ENCODE measurements around the gene KYNU. TPM values are rescaled to one million over a fixed set of nuclear protein-coding genes. Genes with fewer than 3 reads are reported as not detected.
"Not testable (repeated sequence)": the region's sequence is repeated elsewhere in the genome, so short reads cannot be mapped to it uniquely, and the experiment has no call there.

KYNU gene
- total and polyA plus RNA-seq, 2 of the 13 experiments (the other 11 are each of a cell fraction or from before 2014, with no cell fraction given), result 21.9 to 68.6 TPM

- TF ChIP-seq, protein P1, sequence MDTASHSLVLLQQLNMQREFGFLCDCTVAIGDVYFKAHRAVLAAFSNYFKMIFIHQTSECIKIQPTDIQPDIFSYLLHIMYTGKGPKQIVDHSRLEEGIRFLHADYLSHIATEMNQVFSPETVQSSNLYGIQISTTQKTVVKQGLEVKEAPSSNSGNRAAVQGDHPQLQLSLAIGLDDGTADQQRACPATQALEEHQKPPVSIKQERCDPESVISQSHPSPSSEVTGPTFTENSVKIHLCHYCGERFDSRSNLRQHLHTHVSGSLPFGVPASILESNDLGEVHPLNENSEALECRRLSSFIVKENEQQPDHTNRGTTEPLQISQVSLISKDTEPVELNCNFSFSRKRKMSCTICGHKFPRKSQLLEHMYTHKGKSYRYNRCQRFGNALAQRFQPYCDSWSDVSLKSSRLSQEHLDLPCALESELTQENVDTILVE (CRISPR knock-in tag; IDR thresholded peaks at IDR 0.05), result peak; percentile 79
These were observed 13.9 kb upstream of the KYNU start (continued) for GRCh38 chr2:142863485-142863961.

DNA sequence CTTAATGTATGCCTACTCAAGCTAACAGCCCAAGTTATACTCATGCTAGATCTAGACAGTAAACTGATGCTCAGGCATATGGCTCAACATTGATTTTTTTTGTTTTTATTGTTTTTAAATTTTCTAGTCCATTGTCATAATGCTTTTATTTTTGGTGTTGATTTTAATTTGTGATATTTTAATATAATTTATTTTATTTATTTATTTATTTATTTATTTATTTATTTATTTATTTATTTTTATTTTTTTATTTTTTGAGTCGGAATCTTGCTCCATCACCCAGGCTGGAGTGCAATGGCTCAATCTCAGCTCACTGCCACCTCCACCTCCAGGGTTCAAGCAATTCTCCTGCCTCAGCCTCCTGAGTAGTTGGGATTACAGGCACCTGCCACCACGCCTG lies 12.9 kb upstream of the KYNU start:
- H3K4me2 ChIP-seq (ENCODE audit: low read depth, low read length); H4K20me1 ChIP-seq (ENCODE audit: insufficient read depth, low read length); H3K27ac ChIP-seq (ENCODE audit: extremely low read length, insufficient read depth, low read length); DNase-seq (ENCODE audit: low spot score); H3K9me3 ChIP-seq (ENCODE audit: low read length); intact Hi-C loops (cut with micrococcal nuclease; ENCODE audit: unreplicated experiment); CTCF ChIA-PET (ENCODE audit: low intra/inter-chr PET ratio, low total read pairs); FAIRE-seq; H3K27me3 ChIP-seq (ENCODE audit: control insufficient read depth in 1 of 2, insufficient read depth in 2 of 2, low read length in 2 of 2); H2AFZ ChIP-seq (ENCODE audit: low read length); H3K36me3 ChIP-seq (replicated peaks in 1 of 2; ENCODE audit: control insufficient read depth in 1 of 2, insufficient read depth in 2 of 2, low read length in 2 of 2); H3K79me2 ChIP-seq (ENCODE audit: insufficient read depth, low read length); in situ Hi-C loops (cut with HindIII; ENCODE audit: extremely low pct_ligation_motif_present, low pct_unique_long_range_greater_than_20kb); BruUV-seq (replicated peaks); H3K9ac ChIP-seq (ENCODE audit: insufficient read depth, low read depth, low read length); ATAC-seq; H3K4me3 ChIP-seq (replicated peaks in 1 of 3; ENCODE audit: insufficient read depth in 1 of 3, low read depth in 2 of 3, low read length in 3 of 3): not testable (repeated sequence)
- peaks cover 63% of the 10 kb centered on the region for H3K4me1 ChIP-seq (ENCODE audit: insufficient read depth, low read length)
- WGBS (ENCODE audit: low lambda C conversion rate), result 98% methylated on average over 2 of the region's 2 CpGs
- POLR2A ChIA-PET, result interaction anchor here (1.4 to 1.9 kb wide), 3 partner anchors 13 to 87 kb away, joined by 7 to 15 read pairs (median 9); partner anchors contain the start of gene KYNU

GRCh38 chr2:142865924-142866323 lies 11.5 kb upstream of the KYNU start:
- ChIA-PET CTCF (ENCODE audit: low intra/inter-chr PET ratio, low total read pairs) (no interaction called here), POLR2A (no interaction called here)
- in situ Hi-C loops (cut with HindIII; ENCODE audit: extremely low pct_ligation_motif_present, low pct_unique_long_range_greater_than_20kb) (no loop called here), intact Hi-C loops (cut with micrococcal nuclease; ENCODE audit: unreplicated experiment) (no loop called here)
- Histone ChIP-seq H3K9ac (ENCODE audit: insufficient read depth, low read depth, low read length) (no peak overlapping the region), H3K4me2 (ENCODE audit: low read depth, low read length) (no peak overlapping the region), H3K27ac (ENCODE audit: extremely low read length, insufficient read depth, low read length) (no peak overlapping the region), H3K36me3 (replicated peaks in 1 of 2; ENCODE audit: control insufficient read depth in 1 of 2, insufficient read depth in 2 of 2, low read length in 2 of 2) (no peaks in the 10 kb centered on the region), H3K27me3 (ENCODE audit: control insufficient read depth in 1 of 2, insufficient read depth in 2 of 2, low read length in 2 of 2) (no peaks in the 10 kb centered on the region), H4K20me1 (ENCODE audit: insufficient read depth, low read length) (no peaks in the 10 kb centered on the region), H2AFZ (ENCODE audit: low read length) (peak overlapping the region; percentile 24), H3K4me1 (ENCODE audit: insufficient read depth, low read length) (peaks cover 67% of the 10 kb centered on the region), H3K9me3 (ENCODE audit: low read length) (no peaks in the 10 kb centered on the region), H3K79me2 (ENCODE audit: insufficient read depth, low read length) (no peaks in the 10 kb centered on the region), H3K4me3 (replicated peaks in 1 of 3; ENCODE audit: insufficient read depth in 1 of 3, low read depth in 2 of 3, low read length in 3 of 3) (no peak overlapping the region)
- DNase-seq (ENCODE audit: low spot score) (no peak), FAIRE-seq (no peak), ATAC-seq (no peak)
- TF ChIP-seq, protein P2, sequence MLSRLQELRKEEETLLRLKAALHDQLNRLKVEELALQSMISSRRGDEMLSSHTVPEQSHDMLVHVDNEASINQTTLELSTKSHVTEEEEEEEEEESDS (CRISPR knock-in tag; IDR thresholded peaks at IDR 0.05; ENCODE audit: borderline replicate concordance), result no peak
- TF ChIP-seq, protein P3, sequence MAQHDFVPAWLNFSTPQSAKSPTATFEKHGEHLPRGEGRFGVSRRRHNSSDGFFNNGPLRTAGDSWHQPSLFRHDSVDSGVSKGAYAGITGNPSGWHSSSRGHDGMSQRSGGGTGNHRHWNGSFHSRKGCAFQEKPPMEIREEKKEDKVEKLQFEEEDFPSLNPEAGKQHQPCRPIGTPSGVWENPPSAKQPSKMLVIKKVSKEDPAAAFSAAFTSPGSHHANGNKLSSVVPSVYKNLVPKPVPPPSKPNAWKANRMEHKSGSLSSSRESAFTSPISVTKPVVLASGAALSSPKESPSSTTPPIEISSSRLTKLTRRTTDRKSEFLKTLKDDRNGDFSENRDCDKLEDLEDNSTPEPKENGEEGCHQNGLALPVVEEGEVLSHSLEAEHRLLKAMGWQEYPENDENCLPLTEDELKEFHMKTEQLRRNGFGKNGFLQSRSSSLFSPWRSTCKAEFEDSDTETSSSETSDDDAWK (CRISPR knock-in tag; IDR thresholded peaks at IDR 0.05), result no peak
- TF ChIP-seq ZSCAN21 (CRISPR knock-in tag; IDR thresholded peaks at IDR 0.05; ENCODE audit: borderline replicate concordance), result no peak
- BruUV-seq (replicated peaks), result no TSS peak
- WGBS (ENCODE audit: low lambda C conversion rate), result 91% methylated on average over 1 of the region's 1 CpG

Measured in HepG2 (cell line).